GM19395 (cell line): Measurements from ENCODE around the gene KDF1.
"Not testable (repeated sequence)": the region's sequence is repeated elsewhere in the genome, so short reads cannot be mapped to it uniquely, and the experiment has no call there.

ENCODE experiments used
- ATAC-seq: cut with Tn5 transposase; IDR thresholded peaks from one replicate; pipeline ENCODE4 v1.9.1; 2021; ENCODE audit warnings: mild to moderate bottlenecking, moderate library complexity; ENCODE audit not compliant: unreplicated experiment

Gene KDF1

GRCh38 chr1:26957306-26957705 lies 3.0 kb downstream of the KDF1 start:
- ATAC-seq: no peak

DNA sequence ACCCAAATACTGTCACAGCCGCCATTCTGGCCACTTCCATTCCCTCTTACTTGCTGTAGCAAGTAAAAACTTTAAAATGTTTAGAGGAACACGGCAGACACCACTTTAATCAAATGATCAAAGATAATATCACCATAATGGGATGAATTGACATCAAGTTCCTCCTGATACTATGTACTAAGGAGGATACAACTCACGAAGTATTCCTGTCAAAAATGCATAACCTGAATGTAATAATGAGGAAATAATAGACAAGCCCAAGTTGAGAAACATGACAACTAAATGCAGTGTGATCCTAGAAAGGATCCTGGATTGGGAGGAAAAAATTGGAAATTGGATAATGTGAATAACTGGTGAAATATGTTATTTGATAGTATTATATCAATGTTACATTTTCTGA lies 3.9 kb downstream of the KDF1 start:
- ATAC-seq: no peak

GRCh38 chr1:26953374-26953773 lies 6.9 kb downstream of the KDF1 start:
- ATAC-seq: no peak

DNA sequence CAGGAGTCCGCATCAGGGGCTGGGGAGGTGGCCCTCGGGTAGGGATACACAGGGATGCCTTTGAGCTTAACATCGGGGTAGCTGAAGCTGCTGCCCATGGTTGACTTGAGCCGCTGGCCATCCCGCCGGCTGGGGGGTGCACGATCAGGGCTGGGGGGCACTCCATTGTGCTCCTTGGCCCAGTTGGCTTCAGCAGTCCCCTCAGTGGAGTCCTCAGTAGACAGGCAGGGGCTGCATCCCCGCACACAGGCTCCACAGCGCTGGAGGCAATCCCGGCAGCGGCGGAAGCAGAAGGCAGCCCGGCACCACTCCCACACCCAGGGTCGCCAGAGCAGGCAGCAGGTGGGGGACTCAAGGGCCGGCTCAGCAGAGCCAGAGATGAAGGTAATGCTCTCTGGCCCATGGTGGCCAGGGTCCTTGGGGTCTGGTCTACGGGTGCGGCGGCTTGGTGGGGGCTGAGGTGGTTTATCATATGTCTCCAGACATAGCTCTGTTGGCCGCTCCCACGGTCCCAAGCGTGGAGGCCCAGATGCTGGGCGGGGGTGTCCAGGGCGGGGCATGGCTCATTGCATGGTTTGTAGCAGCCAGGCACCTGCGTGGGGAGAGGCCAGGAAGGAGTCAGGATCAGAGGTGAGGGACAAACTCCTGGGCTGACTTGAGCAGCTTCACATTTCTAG lies 8.3 kb downstream of the KDF1 start:
- ATAC-seq: no peak

- no peak for ATAC-seq
Measured at GRCh38 chr1:26951216-26951615, 9.1 kb downstream of the KDF1 start.

- ATAC-seq: no peak
Measured at GRCh38 chr1:26950602-26951001, 9.7 kb downstream of the KDF1 start.

DNA sequence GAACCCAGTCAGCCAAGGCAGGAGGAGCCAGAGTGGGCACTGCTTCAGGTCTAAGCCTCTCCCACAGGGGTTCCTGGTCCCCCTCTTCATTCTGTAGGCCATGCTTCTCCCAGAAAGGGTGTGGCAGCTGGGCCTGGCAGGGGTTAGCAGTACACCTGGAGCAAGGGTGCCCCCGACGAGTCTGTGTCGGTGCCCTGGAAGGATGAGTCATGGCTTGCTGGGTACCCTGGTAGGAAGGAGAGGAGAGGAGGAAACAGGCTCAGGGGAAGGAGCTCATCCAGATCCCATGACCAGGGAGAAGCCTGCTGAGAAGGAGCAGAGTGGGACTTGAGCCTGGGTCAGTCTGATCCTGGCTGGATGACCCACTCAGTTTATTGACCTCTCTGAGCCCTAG lies 10.3 kb downstream of the KDF1 start:
- ATAC-seq: no peak

- no peak for ATAC-seq
Measured at GRCh38 chr1:26949266-26949925, 10.9 kb downstream of the KDF1 start.

DNA sequence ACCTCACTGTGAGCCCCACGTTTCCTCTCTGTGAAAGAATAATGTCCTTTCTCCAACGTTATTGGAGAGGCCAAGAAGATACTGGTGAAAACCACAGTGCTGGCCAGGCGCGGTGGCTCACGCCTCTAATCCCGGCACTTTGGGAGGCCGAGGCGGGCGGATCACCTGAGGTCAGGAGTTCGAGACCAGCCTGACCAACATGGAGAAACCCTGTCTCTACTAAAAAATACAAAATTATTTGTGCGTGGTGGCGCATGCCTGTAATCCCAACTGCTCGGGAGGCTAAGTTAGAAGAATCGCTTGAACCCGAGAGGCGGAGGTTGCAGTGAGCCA lies 11.6 kb downstream of the KDF1 start:
- not testable (repeated sequence) for ATAC-seq

GRCh38 chr1:26946270-26946669 lies 14.0 kb downstream of the KDF1 start:
- ATAC-seq: no peak

GRCh38 chr1:26945728-26946127 lies 14.5 kb downstream of the KDF1 start:
- no peak for ATAC-seq

GRCh38 chr1:26945138-26945537 lies 15.1 kb downstream of the KDF1 start:
- no peak for ATAC-seq

GRCh38 chr1:26942656-26943055 lies 17.6 kb downstream of the KDF1 start:
- ATAC-seq: no peak

DNA sequence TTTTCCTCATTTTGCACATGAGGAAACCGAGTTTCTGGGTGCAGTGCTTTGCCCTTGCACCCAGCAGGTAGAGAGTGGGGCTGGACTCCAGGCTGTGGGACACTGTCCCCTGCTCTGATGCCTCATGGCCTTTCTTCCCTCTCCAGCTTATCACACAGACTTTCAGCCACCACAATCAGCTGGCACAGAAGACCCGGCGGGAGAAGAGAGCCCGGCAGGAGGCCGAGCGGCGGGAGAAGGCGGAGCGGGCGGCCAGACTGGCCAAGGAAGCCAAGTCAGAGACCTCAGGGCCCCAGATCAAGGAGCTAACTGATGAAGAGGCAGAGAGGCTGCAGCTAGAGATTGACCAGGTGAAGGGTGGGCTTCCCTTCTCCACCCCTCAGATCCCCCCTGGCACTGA lies 19.0 kb downstream of the KDF1 start:
- ATAC-seq: no peak

- no peak for ATAC-seq
Measured at GRCh38 chr1:26938659-26939025, 21.6 kb downstream of the KDF1 start.

- ATAC-seq: no peak
Measured at GRCh38 chr1:26938004-26938658, 22.1 kb downstream of the KDF1 start.

DNA sequence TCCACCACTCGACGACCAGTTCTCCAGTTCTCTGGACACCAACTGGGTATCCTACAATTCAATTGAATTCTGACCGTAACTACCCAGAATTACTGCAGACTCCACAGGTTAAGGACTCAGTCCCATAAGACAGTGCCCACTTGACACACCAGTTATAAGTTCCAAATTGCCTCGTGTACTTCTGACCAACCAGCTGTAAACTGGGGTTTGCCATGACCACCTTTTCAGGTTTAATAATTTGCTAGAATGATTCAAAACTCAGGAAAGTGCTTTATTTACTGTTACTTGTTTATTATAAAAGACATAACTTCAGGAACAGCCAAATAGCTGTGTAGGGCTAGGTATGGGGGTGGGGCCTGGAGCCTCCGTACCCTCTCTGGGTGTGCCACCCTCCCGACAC lies 23.4 kb downstream of the KDF1 start:
- no peak for ATAC-seq

- no peak for ATAC-seq
Measured at GRCh38 chr1:26932531-26932930, 27.7 kb downstream of the KDF1 start.

DNA sequence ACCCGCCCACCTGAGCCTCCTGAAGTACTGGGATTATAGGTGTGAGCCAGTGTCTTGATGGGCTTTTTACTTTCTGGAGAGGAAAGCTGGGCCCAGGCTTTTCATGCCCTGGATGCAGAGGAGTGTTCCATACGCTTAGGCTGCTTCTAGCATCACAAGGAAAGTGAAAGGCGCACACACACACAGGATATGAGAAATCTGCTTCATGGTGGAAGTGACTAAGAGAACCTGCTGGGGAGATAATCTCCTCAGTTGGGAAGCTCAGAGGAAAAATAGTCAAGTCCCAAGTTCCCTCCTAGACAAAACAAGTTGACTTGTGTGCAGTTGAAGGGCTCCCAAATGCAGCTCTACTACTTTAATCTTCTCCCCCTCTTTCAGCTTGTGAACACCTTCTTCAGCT lies 36.6 kb downstream of the KDF1 start:
- no peak for ATAC-seq

- no peak for ATAC-seq
Measured at GRCh38 chr1:26922901-26923300, 37.4 kb downstream of the KDF1 start.

DNA sequence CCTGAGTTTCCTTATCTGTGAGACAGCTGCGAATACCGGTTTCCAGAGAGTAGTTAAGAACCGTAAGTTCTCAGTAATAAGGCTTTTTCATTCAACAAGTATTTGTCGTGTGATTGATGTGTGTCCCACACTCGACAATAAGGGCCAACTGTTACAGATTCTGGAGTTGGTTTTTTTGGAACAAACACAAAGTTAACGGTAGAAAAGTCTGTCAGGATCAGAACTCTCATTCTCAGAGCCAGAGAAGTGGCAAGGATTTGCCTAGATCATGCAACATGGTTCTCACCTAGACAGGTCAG lies 37.9 kb downstream of the KDF1 start:
- no peak for ATAC-seq

- peak; percentile 96 for ATAC-seq
Measured at GRCh38 chr1:26921540-26922430, 38.5 kb downstream of the KDF1 start, which contains the start of gene NUDC. TSS of gene NUDC (plus strand) at chr1:26921743. CDS start at chr1:26921849, 106 bp downstream.
